ENCODE data around the gene ANAPC16.
"Not testable (repeated sequence)": the region's sequence is repeated elsewhere in the genome, so short reads cannot be mapped to it uniquely, and the experiment has no call there.

Gene ANAPC16

DNA sequence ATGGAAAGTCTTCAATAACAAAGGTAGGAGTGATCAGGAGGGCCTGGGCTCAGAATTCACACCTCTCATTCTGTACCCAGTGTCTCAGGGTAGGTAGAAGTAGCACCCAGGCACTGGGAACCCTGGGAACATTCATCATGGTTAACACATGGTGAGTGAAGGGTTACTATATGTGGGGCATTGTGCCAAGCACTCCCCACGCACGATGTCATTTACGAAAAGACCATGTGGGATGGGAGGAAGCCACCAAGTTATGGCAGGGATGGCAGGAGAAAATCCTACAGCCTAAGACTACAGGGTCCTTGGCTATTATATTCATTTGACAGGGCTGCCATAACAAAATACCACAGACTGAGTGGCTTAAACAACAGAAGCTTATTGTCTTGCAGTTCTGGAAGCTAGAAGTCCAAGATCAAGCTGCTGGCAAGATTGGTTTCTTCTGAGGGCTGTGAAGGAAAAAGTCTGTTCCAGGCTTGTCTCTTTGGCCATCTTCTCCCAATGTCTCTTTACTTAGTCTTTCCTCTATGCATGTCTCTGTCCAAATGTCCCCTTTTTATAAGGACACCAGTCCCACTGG lies 30.2 kb downstream of the ANAPC16 start:
- peak; percentile 63 for DNase-seq

GRCh38 chr10:72248468-72249151 lies 32.8 kb downstream of the ANAPC16 start:
- no peak for DNase-seq

- not testable (repeated sequence) for DNase-seq
These were observed 33.5 kb downstream of the ANAPC16 start for GRCh38 chr10:72249176-72249862.

DNA sequence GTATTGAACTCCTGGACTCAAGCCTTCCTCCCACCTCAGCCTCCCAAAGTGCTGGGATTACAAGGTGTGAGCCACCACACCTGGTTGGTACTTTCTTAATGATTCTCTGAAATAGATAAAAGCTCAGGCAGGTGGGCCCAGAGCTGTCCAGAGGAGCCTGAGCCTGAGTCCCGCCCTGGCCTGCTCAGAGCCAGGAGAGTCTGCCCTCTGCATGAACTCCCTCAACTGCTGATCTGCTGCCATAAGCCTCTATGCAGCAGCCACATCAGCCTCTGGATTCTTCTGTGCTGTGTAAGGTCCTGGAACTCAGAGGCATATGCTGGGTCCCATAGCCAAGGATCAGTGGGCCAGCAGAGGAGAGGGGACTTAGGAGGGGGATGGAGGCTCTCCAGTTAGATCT lies 34.9 kb downstream of the ANAPC16 start:
- DNase-seq: no peak

DNA sequence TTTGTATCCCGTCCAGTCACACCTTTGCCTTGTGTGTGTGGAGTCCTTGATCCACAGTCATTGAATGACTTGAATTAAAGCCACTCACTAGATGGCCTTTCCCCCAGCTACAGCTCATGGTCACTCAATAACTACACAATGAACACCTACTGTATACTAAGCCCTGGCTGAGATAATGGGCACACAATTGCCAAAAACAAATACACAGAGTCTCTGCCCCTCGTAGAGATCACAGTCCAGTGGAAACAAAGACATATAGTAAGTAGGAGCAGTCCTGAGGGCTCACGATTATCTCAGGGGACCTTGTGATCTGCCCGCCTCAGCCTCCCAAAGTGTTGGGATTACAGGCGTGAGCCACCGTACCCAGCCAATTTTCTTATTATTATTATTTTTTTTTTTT lies 35.8 kb downstream of the ANAPC16 start:
- no peak for DNase-seq

DNA sequence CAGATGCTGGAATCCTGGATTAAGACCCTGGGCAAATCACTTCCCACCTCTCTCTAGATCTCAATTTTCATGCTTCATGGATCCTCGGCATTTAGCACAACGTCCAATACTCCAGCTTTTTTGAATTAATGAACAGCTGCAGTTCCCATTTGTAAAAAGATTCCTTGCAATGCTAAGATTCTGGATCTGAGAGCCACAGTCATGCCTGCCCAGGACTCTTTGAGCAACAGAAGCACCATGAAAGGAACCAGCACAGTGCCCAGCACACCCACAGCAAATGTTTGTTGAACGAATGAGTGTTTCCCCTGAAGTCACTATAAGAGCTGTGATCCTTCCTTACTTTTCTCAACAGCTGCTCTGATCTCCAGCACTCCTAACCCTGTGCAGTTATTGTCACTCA lies 37.2 kb downstream of the ANAPC16 start:
- DNase-seq: no peak

DNA sequence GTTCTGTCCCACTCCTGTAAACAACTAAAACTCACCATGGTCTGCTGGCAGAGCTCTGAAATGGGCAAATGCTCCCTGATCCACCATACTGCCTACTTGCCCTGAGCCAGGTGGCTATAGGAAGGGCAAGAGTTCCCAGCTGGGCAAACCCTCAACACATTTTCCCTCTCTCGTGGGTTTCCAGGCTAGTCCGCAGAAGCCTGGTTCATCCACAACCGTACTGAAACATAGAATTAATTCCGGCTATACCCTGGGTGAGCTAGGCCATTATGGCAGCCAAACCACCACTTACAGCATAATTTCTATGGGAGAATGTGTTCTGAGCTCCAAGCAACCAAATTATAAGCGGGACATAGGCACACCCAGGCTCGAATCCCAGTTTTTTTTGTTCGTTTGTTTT lies 37.8 kb downstream of the ANAPC16 start:
- no peak for DNase-seq

- DNase-seq: peak; percentile 56
These were observed 39.2 kb downstream of the ANAPC16 start for GRCh38 chr10:72254813-72255568.

GRCh38 chr10:72255977-72256729 lies 40.3 kb downstream of the ANAPC16 start:
- DNase-seq: no peak

GRCh38 chr10:72257051-72257892 lies 41.5 kb downstream of the ANAPC16 start:
- DNase-seq: peak; percentile 97

DNA sequence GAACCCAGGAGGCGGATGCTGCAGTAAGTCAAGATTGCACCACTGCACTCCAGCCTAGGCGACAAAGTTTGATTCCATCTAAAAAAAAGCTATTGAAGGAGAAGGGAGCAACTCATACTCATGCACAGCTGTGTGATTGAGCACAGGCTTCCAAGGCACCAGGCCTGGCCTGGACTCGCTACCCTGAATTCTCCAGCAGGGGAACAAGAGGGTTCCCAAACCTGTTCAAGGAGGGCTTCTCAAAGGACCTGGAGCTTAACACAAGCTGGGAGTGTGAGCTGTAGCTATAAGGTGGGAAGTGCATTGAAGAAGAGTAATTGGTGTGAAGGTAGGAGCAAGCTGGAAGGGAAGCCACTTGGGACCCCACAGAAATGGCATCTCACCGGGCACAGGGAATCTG lies 42.8 kb downstream of the ANAPC16 start:
- DNase-seq: no peak

DNA sequence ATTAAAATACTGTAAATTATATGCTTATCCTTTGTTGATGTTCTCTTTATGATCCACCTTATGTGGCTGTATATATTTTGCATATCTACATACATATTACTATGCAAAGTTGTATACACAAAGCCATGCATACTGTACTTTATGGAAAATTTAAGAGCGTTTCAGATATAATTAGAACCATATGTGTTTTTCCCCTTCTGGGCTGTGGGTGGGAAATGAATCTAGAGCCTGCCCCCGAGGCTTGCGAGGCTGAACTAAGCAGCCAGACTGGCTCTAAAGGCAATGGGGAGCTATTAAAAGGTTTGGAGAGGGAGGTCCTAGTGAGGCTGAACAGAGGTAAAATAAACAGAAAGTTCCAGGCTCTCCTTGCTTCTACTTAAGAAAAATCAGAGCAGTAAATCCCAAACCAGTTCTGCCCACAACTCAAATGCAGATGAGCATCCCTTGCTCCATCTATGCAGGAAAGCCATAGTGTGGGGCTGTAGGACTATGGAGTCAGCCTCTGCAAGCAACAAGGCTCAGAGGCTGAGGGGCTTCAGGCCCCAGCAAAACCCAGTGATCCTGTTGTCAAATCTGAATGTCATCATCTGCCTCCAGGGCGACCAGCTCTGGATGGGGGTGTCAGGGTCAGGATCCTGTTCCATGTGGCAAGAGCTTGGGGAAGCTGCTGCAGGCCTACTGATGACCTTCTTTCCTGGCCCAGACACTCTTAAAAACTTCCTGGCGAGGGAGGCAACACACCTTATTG lies 43.9 kb downstream of the ANAPC16 start:
- DNase-seq: peak; percentile 40

DNA sequence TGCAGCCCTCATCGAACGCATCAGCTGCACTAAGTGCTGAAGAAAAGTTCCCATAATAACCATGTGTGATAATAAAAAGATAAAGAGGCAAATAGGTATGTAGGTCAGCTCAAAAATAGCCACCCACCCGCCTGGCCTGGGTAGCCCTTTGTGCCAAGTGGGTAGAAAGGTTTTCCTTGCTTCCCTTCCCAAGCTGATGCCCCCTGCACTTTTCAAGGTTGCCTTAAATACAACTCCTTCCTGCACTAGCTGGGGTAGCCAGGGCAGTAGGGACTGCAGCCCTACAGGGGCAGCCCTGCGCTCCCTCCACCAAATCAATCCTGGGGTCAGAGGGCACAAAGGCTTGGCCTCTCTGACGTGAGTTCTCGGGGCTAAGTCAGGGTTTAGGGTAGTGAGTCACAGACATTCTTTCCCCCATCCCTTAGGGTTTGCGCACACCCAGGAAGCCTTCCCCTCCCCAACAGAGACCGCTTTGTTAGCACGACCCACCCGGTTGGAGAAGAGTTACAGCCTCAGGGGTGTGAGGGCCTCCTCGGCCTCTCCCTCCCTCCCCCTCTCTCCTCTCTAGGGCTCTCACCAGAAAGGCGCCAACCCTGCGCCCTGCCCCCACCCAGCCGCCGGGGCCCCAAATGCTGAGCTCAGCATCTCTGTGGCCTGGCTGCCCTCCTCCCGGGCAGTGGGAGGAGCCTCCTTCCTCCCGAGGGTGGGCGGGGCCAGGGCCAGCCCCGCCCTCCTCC lies 44.6 kb downstream of the ANAPC16 start:
- peak; percentile 78 for DNase-seq

- peak; percentile 72 for DNase-seq
These were observed 45.4 kb downstream of the ANAPC16 start for GRCh38 chr10:72260976-72261783.

- no peak for DNase-seq
These were observed 46.1 kb downstream of the ANAPC16 start for GRCh38 chr10:72261784-72262404.

- no peak for DNase-seq
These were observed 47.9 kb downstream of the ANAPC16 start for GRCh38 chr10:72263613-72264241.

- peak; percentile 67 for DNase-seq
These were observed 48.7 kb downstream of the ANAPC16 start for GRCh38 chr10:72264536-72264935.

DNA sequence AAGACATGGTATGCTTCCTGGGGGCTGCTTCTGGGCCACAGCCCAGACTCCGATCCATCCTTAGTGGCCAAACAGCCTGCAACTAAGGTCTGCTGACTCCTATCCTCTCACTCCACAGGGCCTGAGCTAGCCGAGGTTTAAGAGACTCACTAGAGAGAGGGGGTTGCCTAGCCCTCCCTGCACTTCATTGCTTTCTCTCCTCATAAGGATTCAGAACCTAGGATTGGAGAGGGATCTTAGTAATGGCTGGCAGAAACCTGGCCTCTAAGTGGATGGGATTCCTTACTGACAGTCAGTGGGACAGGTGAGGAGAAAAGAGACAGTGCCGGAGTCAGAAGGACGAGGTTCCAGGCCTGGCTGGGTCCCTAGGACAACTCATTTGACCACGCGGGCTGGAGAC lies 49.7 kb downstream of the ANAPC16 start:
- DNase-seq: no peak
